ENCODE measurements around the gene SIAH3. TPM values are rescaled to one million over a fixed set of nuclear protein-coding genes. Genes with fewer than 3 reads are reported as not detected.

The SIAH3 gene
- total and polyA plus RNA-seq, 2 experiments from 2014 or later, result 0.13 to 0.17 TPM

DNA sequence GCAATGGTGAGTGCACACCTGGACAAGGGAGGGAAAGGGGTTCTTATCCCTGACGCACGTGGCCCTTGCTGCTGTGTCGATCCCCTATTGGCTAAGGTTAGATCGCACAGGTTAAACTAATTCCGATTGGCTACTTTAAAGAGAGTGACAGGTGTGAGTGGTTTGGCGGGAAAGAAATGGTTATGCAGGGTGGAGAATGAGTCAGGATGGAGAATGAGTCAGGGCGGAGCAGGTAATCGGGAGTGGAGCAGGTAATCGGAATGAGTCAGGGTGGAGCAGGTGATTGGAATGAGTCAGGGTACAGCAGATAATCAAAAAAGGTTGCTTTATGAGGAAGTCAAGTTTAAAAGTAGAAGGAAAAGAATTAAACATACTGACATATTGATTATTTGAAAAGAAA lies 24.4 kb upstream of the SIAH3 start:
- no peaks in the 10 kb centered on the region for H4K20me1 ChIP-seq (replicated peaks; ENCODE audit: insufficient read depth)
- H3F3A ChIP-seq (replicated peaks; ENCODE audit: low read depth), result no peaks in the 10 kb centered on the region
- no peak for ATAC-seq
- no peak overlapping the region for H2AFZ ChIP-seq
- no peak overlapping the region for H3K4me3 ChIP-seq
- H3K9me2 ChIP-seq (ENCODE audit: insufficient read depth), result no peaks in the 10 kb centered on the region; the same call in 1 of the 2 replicates
- no peak overlapping the region for H3K4me2 ChIP-seq
- Mint-ChIP-seq H3K36me3 (ENCODE audit: low read depth) (no peaks in the 10 kb centered on the region), H3K4me1 (peaks cover 8% of the 10 kb centered on the region), H3K9me3 (no peaks in the 10 kb centered on the region; the same call in 2 of the 3 replicates), H3K27ac (no peak overlapping the region), H3K4me3 (no peak overlapping the region), H3K27me3 (ENCODE audit: insufficient read depth, low read depth, poor library complexity) (peaks cover 27% of the 10 kb centered on the region)
- H3K27me3 ChIP-seq (ENCODE audit: insufficient read depth), result peaks cover 27% of the 10 kb centered on the region
- H3K27ac ChIP-seq (ENCODE audit: low read depth), result no peak overlapping the region
- H3K79me2 ChIP-seq (replicated peaks; ENCODE audit: insufficient read depth), result no peaks in the 10 kb centered on the region
- no peak for TF ChIP-seq NANOG (IDR thresholded peaks at IDR 0.05; ENCODE audit: borderline replicate concordance)
- no peak for TF ChIP-seq STAT1 (IDR thresholded peaks at IDR 0.05; ENCODE audit: unreplicated experiment)
- TF ChIP-seq JUNB (IDR thresholded peaks at IDR 0.05; ENCODE audit: unreplicated experiment), result no peak
- TF ChIP-seq, protein P1, sequence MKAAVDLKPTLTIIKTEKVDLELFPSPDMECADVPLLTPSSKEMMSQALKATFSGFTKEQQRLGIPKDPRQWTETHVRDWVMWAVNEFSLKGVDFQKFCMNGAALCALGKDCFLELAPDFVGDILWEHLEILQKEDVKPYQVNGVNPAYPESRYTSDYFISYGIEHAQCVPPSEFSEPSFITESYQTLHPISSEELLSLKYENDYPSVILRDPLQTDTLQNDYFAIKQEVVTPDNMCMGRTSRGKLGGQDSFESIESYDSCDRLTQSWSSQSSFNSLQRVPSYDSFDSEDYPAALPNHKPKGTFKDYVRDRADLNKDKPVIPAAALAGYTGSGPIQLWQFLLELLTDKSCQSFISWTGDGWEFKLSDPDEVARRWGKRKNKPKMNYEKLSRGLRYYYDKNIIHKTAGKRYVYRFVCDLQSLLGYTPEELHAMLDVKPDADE (IDR thresholded peaks at IDR 0.05), result no peak
- no peak for TF ChIP-seq POLR2AphosphoS5 (IDR thresholded peaks at IDR 0.05; ENCODE audit: low read depth)
- TF ChIP-seq, protein P2, sequence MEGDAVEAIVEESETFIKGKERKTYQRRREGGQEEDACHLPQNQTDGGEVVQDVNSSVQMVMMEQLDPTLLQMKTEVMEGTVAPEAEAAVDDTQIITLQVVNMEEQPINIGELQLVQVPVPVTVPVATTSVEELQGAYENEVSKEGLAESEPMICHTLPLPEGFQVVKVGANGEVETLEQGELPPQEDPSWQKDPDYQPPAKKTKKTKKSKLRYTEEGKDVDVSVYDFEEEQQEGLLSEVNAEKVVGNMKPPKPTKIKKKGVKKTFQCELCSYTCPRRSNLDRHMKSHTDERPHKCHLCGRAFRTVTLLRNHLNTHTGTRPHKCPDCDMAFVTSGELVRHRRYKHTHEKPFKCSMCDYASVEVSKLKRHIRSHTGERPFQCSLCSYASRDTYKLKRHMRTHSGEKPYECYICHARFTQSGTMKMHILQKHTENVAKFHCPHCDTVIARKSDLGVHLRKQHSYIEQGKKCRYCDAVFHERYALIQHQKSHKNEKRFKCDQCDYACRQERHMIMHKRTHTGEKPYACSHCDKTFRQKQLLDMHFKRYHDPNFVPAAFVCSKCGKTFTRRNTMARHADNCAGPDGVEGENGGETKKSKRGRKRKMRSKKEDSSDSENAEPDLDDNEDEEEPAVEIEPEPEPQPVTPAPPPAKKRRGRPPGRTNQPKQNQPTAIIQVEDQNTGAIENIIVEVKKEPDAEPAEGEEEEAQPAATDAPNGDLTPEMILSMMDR (conservative IDR thresholded peaks at IDR 0.05; ENCODE audit: low read depth in 2 of 2), result no peak
- TF ChIP-seq EZH2 (IDR thresholded peaks at IDR 0.05; ENCODE audit: low read depth, unreplicated experiment), result no peak
- TF ChIP-seq, protein P3, sequence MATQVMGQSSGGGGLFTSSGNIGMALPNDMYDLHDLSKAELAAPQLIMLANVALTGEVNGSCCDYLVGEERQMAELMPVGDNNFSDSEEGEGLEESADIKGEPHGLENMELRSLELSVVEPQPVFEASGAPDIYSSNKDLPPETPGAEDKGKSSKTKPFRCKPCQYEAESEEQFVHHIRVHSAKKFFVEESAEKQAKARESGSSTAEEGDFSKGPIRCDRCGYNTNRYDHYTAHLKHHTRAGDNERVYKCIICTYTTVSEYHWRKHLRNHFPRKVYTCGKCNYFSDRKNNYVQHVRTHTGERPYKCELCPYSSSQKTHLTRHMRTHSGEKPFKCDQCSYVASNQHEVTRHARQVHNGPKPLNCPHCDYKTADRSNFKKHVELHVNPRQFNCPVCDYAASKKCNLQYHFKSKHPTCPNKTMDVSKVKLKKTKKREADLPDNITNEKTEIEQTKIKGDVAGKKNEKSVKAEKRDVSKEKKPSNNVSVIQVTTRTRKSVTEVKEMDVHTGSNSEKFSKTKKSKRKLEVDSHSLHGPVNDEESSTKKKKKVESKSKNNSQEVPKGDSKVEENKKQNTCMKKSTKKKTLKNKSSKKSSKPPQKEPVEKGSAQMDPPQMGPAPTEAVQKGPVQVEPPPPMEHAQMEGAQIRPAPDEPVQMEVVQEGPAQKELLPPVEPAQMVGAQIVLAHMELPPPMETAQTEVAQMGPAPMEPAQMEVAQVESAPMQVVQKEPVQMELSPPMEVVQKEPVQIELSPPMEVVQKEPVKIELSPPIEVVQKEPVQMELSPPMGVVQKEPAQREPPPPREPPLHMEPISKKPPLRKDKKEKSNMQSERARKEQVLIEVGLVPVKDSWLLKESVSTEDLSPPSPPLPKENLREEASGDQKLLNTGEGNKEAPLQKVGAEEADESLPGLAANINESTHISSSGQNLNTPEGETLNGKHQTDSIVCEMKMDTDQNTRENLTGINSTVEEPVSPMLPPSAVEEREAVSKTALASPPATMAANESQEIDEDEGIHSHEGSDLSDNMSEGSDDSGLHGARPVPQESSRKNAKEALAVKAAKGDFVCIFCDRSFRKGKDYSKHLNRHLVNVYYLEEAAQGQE (IDR thresholded peaks at IDR 0.05; ENCODE audit: unreplicated experiment), result no peak
- no peak for TF ChIP-seq ZNF114 (CRISPR knock-in tag; IDR thresholded peaks at IDR 0.05)
- no peak for TF ChIP-seq CREB1 (CRISPR knock-in tag; IDR thresholded peaks at IDR 0.05; ENCODE audit: low read depth)
- no peak for TF ChIP-seq EZH2phosphoT487 (IDR thresholded peaks at IDR 0.05; ENCODE audit: unreplicated experiment)
- no peak for TF ChIP-seq ZNF331 (CRISPR knock-in tag; IDR thresholded peaks at IDR 0.05; ENCODE audit: low read depth)
- TF ChIP-seq, protein P4, sequence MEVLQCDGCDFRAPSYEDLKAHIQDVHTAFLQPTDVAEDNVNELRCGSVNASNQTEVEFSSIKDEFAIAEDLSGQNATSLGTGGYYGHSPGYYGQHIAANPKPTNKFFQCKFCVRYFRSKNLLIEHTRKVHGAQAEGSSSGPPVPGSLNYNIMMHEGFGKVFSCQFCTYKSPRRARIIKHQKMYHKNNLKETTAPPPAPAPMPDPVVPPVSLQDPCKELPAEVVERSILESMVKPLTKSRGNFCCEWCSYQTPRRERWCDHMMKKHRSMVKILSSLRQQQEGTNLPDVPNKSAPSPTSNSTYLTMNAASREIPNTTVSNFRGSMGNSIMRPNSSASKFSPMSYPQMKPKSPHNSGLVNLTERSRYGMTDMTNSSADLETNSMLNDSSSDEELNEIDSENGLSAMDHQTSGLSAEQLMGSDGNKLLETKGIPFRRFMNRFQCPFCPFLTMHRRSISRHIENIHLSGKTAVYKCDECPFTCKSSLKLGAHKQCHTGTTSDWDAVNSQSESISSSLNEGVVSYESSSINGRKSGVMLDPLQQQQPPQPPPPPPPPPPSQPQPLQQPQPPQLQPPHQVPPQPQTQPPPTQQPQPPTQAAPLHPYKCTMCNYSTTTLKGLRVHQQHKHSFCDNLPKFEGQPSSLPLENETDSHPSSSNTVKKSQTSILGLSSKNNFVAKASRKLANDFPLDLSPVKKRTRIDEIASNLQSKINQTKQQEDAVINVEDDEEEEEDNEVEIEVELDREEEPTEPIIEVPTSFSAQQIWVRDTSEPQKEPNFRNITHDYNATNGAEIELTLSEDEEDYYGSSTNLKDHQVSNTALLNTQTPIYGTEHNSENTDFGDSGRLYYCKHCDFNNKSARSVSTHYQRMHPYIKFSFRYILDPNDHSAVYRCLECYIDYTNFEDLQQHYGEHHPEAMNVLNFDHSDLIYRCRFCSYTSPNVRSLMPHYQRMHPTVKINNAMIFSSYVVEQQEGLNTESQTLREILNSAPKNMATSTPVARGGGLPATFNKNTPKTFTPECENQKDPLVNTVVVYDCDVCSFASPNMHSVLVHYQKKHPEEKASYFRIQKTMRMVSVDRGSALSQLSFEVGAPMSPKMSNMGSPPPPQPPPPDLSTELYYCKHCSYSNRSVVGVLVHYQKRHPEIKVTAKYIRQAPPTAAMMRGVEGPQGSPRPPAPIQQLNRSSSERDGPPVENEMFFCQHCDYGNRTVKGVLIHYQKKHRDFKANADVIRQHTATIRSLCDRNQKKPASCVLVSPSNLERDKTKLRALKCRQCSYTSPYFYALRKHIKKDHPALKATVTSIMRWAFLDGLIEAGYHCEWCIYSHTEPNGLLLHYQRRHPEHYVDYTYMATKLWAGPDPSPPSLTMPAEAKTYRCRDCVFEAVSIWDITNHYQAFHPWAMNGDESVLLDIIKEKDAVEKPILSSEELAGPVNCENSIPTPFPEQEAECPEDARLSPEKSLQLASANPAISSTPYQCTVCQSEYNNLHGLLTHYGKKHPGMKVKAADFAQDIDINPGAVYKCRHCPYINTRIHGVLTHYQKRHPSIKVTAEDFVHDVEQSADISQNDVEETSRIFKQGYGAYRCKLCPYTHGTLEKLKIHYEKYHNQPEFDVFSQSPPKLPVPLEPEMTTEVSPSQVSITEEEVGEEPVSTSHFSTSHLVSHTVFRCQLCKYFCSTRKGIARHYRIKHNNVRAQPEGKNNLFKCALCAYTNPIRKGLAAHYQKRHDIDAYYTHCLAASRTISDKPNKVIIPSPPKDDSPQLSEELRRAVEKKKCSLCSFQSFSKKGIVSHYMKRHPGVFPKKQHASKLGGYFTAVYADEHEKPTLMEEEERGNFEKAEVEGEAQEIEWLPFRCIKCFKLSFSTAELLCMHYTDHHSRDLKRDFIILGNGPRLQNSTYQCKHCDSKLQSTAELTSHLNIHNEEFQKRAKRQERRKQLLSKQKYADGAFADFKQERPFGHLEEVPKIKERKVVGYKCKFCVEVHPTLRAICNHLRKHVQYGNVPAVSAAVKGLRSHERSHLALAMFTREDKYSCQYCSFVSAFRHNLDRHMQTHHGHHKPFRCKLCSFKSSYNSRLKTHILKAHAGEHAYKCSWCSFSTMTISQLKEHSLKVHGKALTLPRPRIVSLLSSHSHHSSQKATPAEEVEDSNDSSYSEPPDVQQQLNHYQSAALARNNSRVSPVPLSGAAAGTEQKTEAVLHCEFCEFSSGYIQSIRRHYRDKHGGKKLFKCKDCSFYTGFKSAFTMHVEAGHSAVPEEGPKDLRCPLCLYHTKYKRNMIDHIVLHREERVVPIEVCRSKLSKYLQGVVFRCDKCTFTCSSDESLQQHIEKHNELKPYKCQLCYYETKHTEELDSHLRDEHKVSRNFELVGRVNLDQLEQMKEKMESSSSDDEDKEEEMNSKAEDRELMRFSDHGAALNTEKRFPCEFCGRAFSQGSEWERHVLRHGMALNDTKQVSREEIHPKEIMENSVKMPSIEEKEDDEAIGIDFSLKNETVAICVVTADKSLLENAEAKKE (CRISPR knock-in tag; IDR thresholded peaks at IDR 0.05), result no peak
- no peaks in the 10 kb centered on the region for H3K36me3 ChIP-seq (ENCODE audit: insufficient read depth)
- H3K4me1 ChIP-seq (ENCODE audit: insufficient read depth), result no peaks in the 10 kb centered on the region; the same call in 1 of the 2 replicates
- DNase-seq (ENCODE audit: low spot score), result no peak

Measured in GM23338 (cell line).